OCI-LY7 (cell line): ENCODE results near the gene FIGN. TPM values are rescaled to one million over a fixed set of nuclear protein-coding genes. Genes with fewer than 3 reads are reported as not detected.

ENCODE experiments used
- BruUV-seq: library from RNA; stranded (reverse); fragments of 400-500 nt; replicated peaks from 2 replicates; lab custom pipeline; 2021; lab: Mats Ljungman, UMichigan
- CTCF ChIA-PET: fragments of 300-600 bp; sonication (Branson Sonifier 250); formaldehyde crosslinking; loops from one replicate; lab custom pipeline; 2022; ENCODE audit warnings: antibody characterized with exemption; ENCODE audit not compliant: unreplicated experiment; lab: Charles Lee
- POLR2A ChIA-PET: fragments of 300-600 bp; sonication (Branson Sonifier 250); formaldehyde crosslinking; loops from one replicate; lab custom pipeline; 2022; ENCODE audit warnings: antibody characterized with exemption; lab: Charles Lee
- DNase-seq: peaks from one replicate; pipeline ENCODE4 v3.0.0-alpha.2; 2015; ENCODE audit warnings: low spot score
- H2AFZ ChIP-seq: fragments of 200-600 bp; sonication (generic), shearing (Covaris generic); 2 replicates; pipeline ENCODE4 v1.6.1; 2014; ENCODE audit warnings: mild to moderate bottlenecking, antibody characterized with exemption, low read length, moderate library complexity
- H3K27ac ChIP-seq: fragments of 200-600 bp; sonication (generic); 2 replicates; pipeline ENCODE4 v1.5.1; 2014; ENCODE audit warnings: mixed run types, low read depth, mild to moderate bottlenecking, moderate library complexity, low read length, inconsistent platforms; ENCODE audit not compliant: poor library complexity, severe bottlenecking
- H3K36me3 ChIP-seq: fragments of 200-600 bp; sonication (generic); 2 replicates; pipeline ENCODE4 v1.6.1; 2014; ENCODE audit warnings: mild to moderate bottlenecking, antibody characterized with exemption, low read length, moderate library complexity, mixed read lengths; ENCODE audit not compliant: insufficient read depth
- H3K4me1 ChIP-seq: fragments of 200-600 bp; sonication (generic); 2 replicates; pipeline ENCODE4 v1.5.1; 2014; ENCODE audit warnings: mild to moderate bottlenecking, low read length; ENCODE audit not compliant: insufficient read depth, poor library complexity, severe bottlenecking
- H3K4me2 ChIP-seq: fragments of 200-600 bp; sonication (generic); 2 replicates; pipeline ENCODE4 v1.6.1; 2014; ENCODE audit warnings: mild to moderate bottlenecking, low read length
- H3K4me3 ChIP-seq: fragments of 200-600 bp; sonication (generic); 2 replicates; pipeline ENCODE4 v1.5.1; 2014; ENCODE audit warnings: mild to moderate bottlenecking, low read depth, low read length; ENCODE audit not compliant: poor library complexity, severe bottlenecking
- H3K79me2 ChIP-seq: fragments of 200-600 bp; sonication (generic); 2 replicates; pipeline ENCODE4 v1.6.1; 2016; ENCODE audit warnings: low read depth, mild to moderate bottlenecking, low read length, moderate library complexity, mixed read lengths; ENCODE audit not compliant: insufficient read depth
- H3K9me2 ChIP-seq: fragments of 200-600 bp; sonication (generic); 2 replicates; pipeline ENCODE4 v1.6.1; 2016; ENCODE audit warnings: mild to moderate bottlenecking, low read length, mixed read lengths; ENCODE audit not compliant: insufficient read depth
- H3K9me3 ChIP-seq: fragments of 200-600 bp; sonication (generic); 2 replicates; pipeline ENCODE4 v1.6.1; 2014; ENCODE audit warnings: mild to moderate bottlenecking, mixed run types, low read length, mixed read lengths
- H4K20me1 ChIP-seq: fragments of 200-600 bp; sonication (generic); 2 replicates; pipeline ENCODE4 v1.6.1; 2014; ENCODE audit warnings: mild to moderate bottlenecking, antibody characterized with exemption, low read length, moderate library complexity, mixed read lengths; ENCODE audit not compliant: insufficient read depth
- CTCF ChIP-seq: fragments of 200-600 bp; sonication (generic); conservative IDR thresholded peaks from 2 replicates; pipeline ENCODE4 v1.5.1; 2014; ENCODE audit warnings: mild to moderate bottlenecking, antibody characterized with exemption, low read length, moderate library complexity, mixed read lengths
- EZH2phosphoT487 ChIP-seq: fragments of 200-600 bp; sonication (generic); IDR thresholded peaks from 2 replicates; pipeline ENCODE4 v1.6.1; 2018; ENCODE audit warnings: low read depth, borderline replicate concordance, mild to moderate bottlenecking, mixed run types, antibody characterized with exemption, low read length, moderate library complexity, mixed read lengths
- intact Hi-C: fragments of 100-400 bp; cut with micrococcal nuclease; formaldehyde crosslinking; loops from one replicate; pipeline ENCODE4 v1.10.0; 2022; ENCODE audit not compliant: unreplicated experiment
- total RNA-seq, 2 experiments: library from RNA; depleted of rRNA in 1 of 2; stranded (reverse); fragments of >200 nt in 1 of 2; shearing (Covaris generic) in 1 of 2; gene quantifications; 2 replicates each; pipeline ENCODE4 v1.2.3, GENCODE V29; 2014 to 2022

Gene FIGN
- total RNA-seq, 2 experiments from 2014 or later = not detected

GRCh38 chr2:163573652-163574051, 162.2 kb downstream of the FIGN start:
- no peak overlapping the region for H3K27ac ChIP-seq
- H3K36me3 ChIP-seq = no peaks in the 10 kb centered on the region
- no peaks in the 10 kb centered on the region for H3K9me2 ChIP-seq
- no peaks in the 10 kb centered on the region for H3K79me2 ChIP-seq
- no peaks in the 10 kb centered on the region for H3K4me1 ChIP-seq
- no peak for DNase-seq
- H4K20me1 ChIP-seq = no peaks in the 10 kb centered on the region
- TF ChIP-seq EZH2phosphoT487 (no peak), CTCF (no peak)
- no TSS peak for BruUV-seq
- no peak overlapping the region for H3K4me2 ChIP-seq
- H2AFZ ChIP-seq = no peak overlapping the region
- no peak overlapping the region for H3K4me3 ChIP-seq
- intact Hi-C loops = no loop called here
- POLR2A ChIA-PET = no interaction called here
- CTCF ChIA-PET = no interaction called here
- no peaks in the 10 kb centered on the region for H3K9me3 ChIP-seq

- ChIA-PET CTCF (no interaction called here), POLR2A (interaction anchor here (0.8 kb wide), 1 partner anchor 255 kb away, joined by 3 read pairs; no protein-coding TSS in a partner anchor)
- Histone ChIP-seq H4K20me1 (no peaks in the 10 kb centered on the region), H3K79me2 (no peaks in the 10 kb centered on the region), H3K36me3 (no peaks in the 10 kb centered on the region), H3K9me3 (no peaks in the 10 kb centered on the region), H3K4me1 (no peaks in the 10 kb centered on the region), H2AFZ (no peak overlapping the region), H3K4me3 (no peak overlapping the region), H3K4me2 (no peak overlapping the region), H3K27ac (no peak overlapping the region), H3K9me2 (no peaks in the 10 kb centered on the region)
- TF ChIP-seq CTCF (no peak), EZH2phosphoT487 (no peak)
- no TSS peak for BruUV-seq
- DNase-seq = no peak
- intact Hi-C loops = no loop called here
These were observed 163.0 kb downstream of the FIGN start for GRCh38 chr2:163572850-163573249.

GRCh38 chr2:163571423-163572102, 164.2 kb downstream of the FIGN start:
- H3K36me3 ChIP-seq = no peaks in the 10 kb centered on the region
- no peaks in the 10 kb centered on the region for H4K20me1 ChIP-seq
- ChIA-PET POLR2A (interaction anchor here (0.7 kb wide), 2 partner anchors 1043 to 1320 kb away, joined by 3 read pairs; no protein-coding TSS in a partner anchor), CTCF (no interaction called here)
- intact Hi-C loops = no loop called here
- H3K9me3 ChIP-seq = no peaks in the 10 kb centered on the region
- H3K9me2 ChIP-seq = no peaks in the 10 kb centered on the region
- no TSS peak for BruUV-seq
- DNase-seq = no peak
- no peaks in the 10 kb centered on the region for H3K4me1 ChIP-seq
- no peak overlapping the region for H3K4me2 ChIP-seq
- H3K4me3 ChIP-seq = no peak overlapping the region
- H2AFZ ChIP-seq = no peak overlapping the region
- H3K79me2 ChIP-seq = no peaks in the 10 kb centered on the region
- no peak for TF ChIP-seq EZH2phosphoT487
- TF ChIP-seq CTCF = no peak
- H3K27ac ChIP-seq = no peak overlapping the region
